Sigmoid colon (tissue), 7 donors: ENCODE results near the gene CDRT4. TPM values are rescaled to one million over a fixed set of nuclear protein-coding genes. Genes with fewer than 3 reads are reported as not detected.
A peak's percentile ranks its signal among the peaks of the same experiment; 100 is the strongest.

Experiments
- DNase-seq: peaks from one replicate; pipeline ENCODE4 v3.0.0-alpha.2; 2019
- H3K27ac ChIP-seq, 4 donors: fragments of 200-600 bp; sonication (generic); one replicate each; pipeline ENCODE4 v1.5.1; 2016 to 2019; ENCODE audit warnings: mild to moderate bottlenecking in 1 of 4
- H3K27me3 ChIP-seq, 3 donors: fragments of 200-600 bp; sonication (generic); one replicate each; pipeline ENCODE4 v1.5.1; 2019; ENCODE audit warnings: mild to moderate bottlenecking in 1 of 3
- H3K36me3 ChIP-seq, 4 donors: fragments of 200-600 bp; sonication (generic); one replicate each; pipeline ENCODE4 v1.5.1; 2016 to 2019
- H3K4me1 ChIP-seq, 4 donors: fragments of 200-600 bp; sonication (generic); one replicate each; pipeline ENCODE4 v1.5.1; 2017 to 2019
- H3K4me3 ChIP-seq, 4 donors: fragments of 200-600 bp; sonication (generic); one replicate each; pipeline ENCODE4 v1.5.1; 2017 to 2019; ENCODE audit warnings: mild to moderate bottlenecking in 2 of 4, moderate library complexity in 1 of 4
- H3K9me3 ChIP-seq, 4 donors: fragments of 200-600 bp in 3 of 4; sonication (generic) in 3 of 4; one replicate each; pipeline versions ENCODE4 v1.5.1 to v1.6.1; 2013 to 2019
- CTCF ChIP-seq, 4 experiments: fragments of 450-650 bp in 3 of 4; fragments of 200-600 bp in 1 of 4; IDR thresholded peaks; one replicate each; pipeline ENCODE4 v1.5.1; 2016 to 2019; ENCODE audit warnings: antibody characterized with exemption in 4 of 4, mild to moderate bottlenecking in 3 of 4, moderate library complexity in 2 of 4
- EP300 ChIP-seq, 4 donors: sonication (generic); formaldehyde crosslinking; IDR thresholded peaks; one replicate each; pipeline ENCODE4 v1.6.1; 2017; ENCODE audit warnings: antibody characterized with exemption in 4 of 4
- POLR2A ChIP-seq, 2 donors: fragments of 450-650 bp; IDR thresholded peaks; one replicate each; pipeline ENCODE4 v1.6.1; 2016; ENCODE audit warnings: antibody characterized with exemption in 2 of 2, mild to moderate bottlenecking in 2 of 2, moderate library complexity in 2 of 2
- POLR2AphosphoS5 ChIP-seq, 4 donors: sonication (generic); formaldehyde crosslinking; IDR thresholded peaks; one replicate each; pipeline ENCODE4 v1.6.1; 2017; ENCODE audit warnings: antibody characterized with exemption in 4 of 4
- WGBS, 2 donors: extraction: QIAGEN DNeasy Blood & Tissue Kit; methylation state at CpG; one replicate each; pipeline ENCODE4 v1.1.7; 2013; 5-methylcytosine and 5-hydroxymethylcytosine counted together
- intact Hi-C: fragments of 100-400 bp; cut with DNase I; formaldehyde crosslinking; loops from one replicate; pipeline ENCODE4 v1.15.1; 2023
- polyA plus RNA-seq, 3 donors: library from polyadenylated mRNA; stranded (reverse); fragments of 200-250 nt; gene quantifications; one replicate each; pipeline ENCODE4 v1.2.3, GENCODE V29; 2013
- total RNA-seq, 4 donors: library from RNA; depleted of rRNA; stranded (reverse); fragments of >200 nt; gene quantifications; one replicate each; pipeline ENCODE4 v1.1.0, GENCODE V29; 2016
- donor health status: healthy with polysubstance abuse.
- donor health status: Bipolar disorder and iron deficiency.
- donor health status: healthy.

Gene CDRT4
- total and polyA plus RNA-seq, 7 donors, result 1.8 to 6.6 (median 3.6) TPM; not detected in 1

GRCh38 chr17:15503731-15504130 lies 36.3 kb upstream of the CDRT4 start:
- H3K27ac ChIP-seq, result no peak overlapping the region
- TF ChIP-seq CTCF (IDR thresholded peaks at IDR 0.05) (no peak), EP300 (IDR thresholded peaks at IDR 0.05) (no peak), POLR2A (IDR thresholded peaks at IDR 0.05) (no peak), POLR2AphosphoS5 (IDR thresholded peaks at IDR 0.05) (no peak)
- no peaks in the 10 kb centered on the region for H3K27me3 ChIP-seq
- H3K4me1 ChIP-seq, result peaks cover 0 to 19% (median 13%) of the 10 kb centered on the region in 4 donors
- 87% methylated on average over 2 of the region's 2 CpGs for WGBS, 2 donors
- intact Hi-C loops, result loop anchor here (1.0 to 2.0 kb wide), 3 partner anchors 47 to 243 kb away; no protein-coding TSS in a partner anchor
- DNase-seq, result no peak
- no peak overlapping the region for H3K4me3 ChIP-seq
- no peaks in the 10 kb centered on the region for H3K36me3 ChIP-seq
- no peaks in the 10 kb centered on the region for H3K9me3 ChIP-seq

GRCh38 chr17:15502369-15503112 lies 35.1 kb upstream of the CDRT4 start:
- Histone ChIP-seq H3K9me3 (no peaks in the 10 kb centered on the region), H3K4me1 (peaks cover 0 to 19% (median 13%) of the 10 kb centered on the region in 4 donors), H3K36me3 (no peaks in the 10 kb centered on the region), H3K4me3 (peak overlapping the region; percentile 21 to 44 (median 41)), H3K27me3 (no peaks in the 10 kb centered on the region), H3K27ac (peak overlapping the region; percentile 72 to 82 (median 80))
- WGBS, 2 donors, result 39 to 46% methylated on average over 32 of the region's 32 CpGs
- TF ChIP-seq EP300 (IDR thresholded peaks at IDR 0.05) (peak in 1 of 4 donors; percentile 29), POLR2AphosphoS5 (IDR thresholded peaks at IDR 0.05) (peak; percentile 32 to 65 (median 50)), CTCF (IDR thresholded peaks at IDR 0.05) (peak; percentile 88 to 89 (median 88)), POLR2A (IDR thresholded peaks at IDR 0.05) (no peak)
- intact Hi-C loops, result loop anchor here (1.0 to 2.0 kb wide), 3 partner anchors 46 to 242 kb away; no protein-coding TSS in a partner anchor
- DNase-seq, result peak; percentile 97

- peak overlapping the region in 1 of 4 donors; percentile 44 for H3K4me3 ChIP-seq
- TF ChIP-seq POLR2AphosphoS5 (IDR thresholded peaks at IDR 0.05) (peak in 1 of 4 donors; percentile 22), POLR2A (IDR thresholded peaks at IDR 0.05) (no peak), CTCF (IDR thresholded peaks at IDR 0.05) (no peak), EP300 (IDR thresholded peaks at IDR 0.05) (no peak)
- DNase-seq, result no peak
- 86 to 89% methylated on average over 7 of the region's 7 CpGs for WGBS, 2 donors
- H3K27me3 ChIP-seq, result no peaks in the 10 kb centered on the region
- no peaks in the 10 kb centered on the region for H3K36me3 ChIP-seq
- peak overlapping the region; percentile 72 to 82 (median 80) for H3K27ac ChIP-seq
- peaks cover 0 to 19% (median 13%) of the 10 kb centered on the region in 4 donors for H3K4me1 ChIP-seq
- H3K9me3 ChIP-seq, result no peaks in the 10 kb centered on the region
- intact Hi-C loops, result loop anchor here (2.0 kb wide), 2 partner anchors 45 to 151 kb away; no protein-coding TSS in a partner anchor
Measured at GRCh38 chr17:15501793-15502192, 34.4 kb upstream of the CDRT4 start.

- intact Hi-C loops, result no loop called here
- DNase-seq, result no peak
- Histone ChIP-seq H3K4me3 (no peak overlapping the region), H3K27ac (peak overlapping the region; percentile 72 to 82 (median 80)), H3K36me3 (no peaks in the 10 kb centered on the region), H3K9me3 (no peaks in the 10 kb centered on the region), H3K27me3 (no peaks in the 10 kb centered on the region), H3K4me1 (peaks cover 0 to 19% (median 13%) of the 10 kb centered on the region in 4 donors)
- WGBS, 2 donors, result 77 to 93% methylated on average over 3 of the region's 3 CpGs
- TF ChIP-seq POLR2A (IDR thresholded peaks at IDR 0.05) (no peak), EP300 (IDR thresholded peaks at IDR 0.05) (no peak), POLR2AphosphoS5 (IDR thresholded peaks at IDR 0.05) (no peak), CTCF (IDR thresholded peaks at IDR 0.05) (no peak)
Measured at GRCh38 chr17:15501282-15501681, 33.9 kb upstream of the CDRT4 start.
